Right renal pelvis (tissue), 4 donors: ENCODE measurements around the gene POMZP3. TPM values are rescaled to one million over a fixed set of nuclear protein-coding genes. Genes with fewer than 3 reads are reported as not detected.
A peak's percentile ranks its signal among the peaks of the same experiment; 100 is the strongest.
"Not testable (repeated sequence)": the region's sequence is repeated elsewhere in the genome, so short reads cannot be mapped to it uniquely, and the experiment has no call there.

ENCODE experiments used
- DNase-seq, 4 donors: peaks; one replicate each; pipeline ENCODE4 v3.0.0-alpha.2; 2013; ENCODE audit warnings: low read depth in 4 of 4, low spot score in 3 of 4, missing footprints in 1 of 4
- polyA plus RNA-seq, 4 donors: library from polyadenylated mRNA; unstranded; fragments of 120-200 nt; gene quantifications; one replicate each; pipeline ENCODE4 v1.2.1, GENCODE V29; 2013; ENCODE audit not compliant: insufficient read length in 4 of 4

Gene POMZP3
- 10 to 100 TPM; 10.6 to 20.5 (median 13.2) TPM for polyA plus RNA-seq

GRCh38 chr7:76626989-76627642, at the start of gene POMZP3:
TSS of gene POMZP3 (minus strand) at chr7:76627279. CDS start at chr7:76626064, 1,215 bp downstream.
- peak in 1 of 4 donors; percentile 14 for DNase-seq

- not testable (repeated sequence) for DNase-seq
Measured at GRCh38 chr7:76675783-76676182, 48.7 kb upstream of the POMZP3 start.

- DNase-seq, result not testable (repeated sequence)
Measured at GRCh38 chr7:76673346-76673745, 46.3 kb upstream of the POMZP3 start.

GRCh38 chr7:76659212-76659611, 32.1 kb upstream of the POMZP3 start:
- not testable (repeated sequence) for DNase-seq

- DNase-seq, result not testable (repeated sequence)
Measured at GRCh38 chr7:76656425-76656824, 29.3 kb upstream of the POMZP3 start.

- DNase-seq, result not testable (repeated sequence)
Measured at GRCh38 chr7:76642620-76643019, 15.5 kb upstream of the POMZP3 start.

GRCh38 chr7:76637061-76637691, 10.1 kb upstream of the POMZP3 start:
- not testable (repeated sequence) for DNase-seq

- not testable (repeated sequence) for DNase-seq
Measured at GRCh38 chr7:76626581-76626980, 498 bp downstream of the POMZP3 start.

GRCh38 chr7:76619439-76620190, 7.5 kb downstream of the POMZP3 start:
- not testable (repeated sequence) for DNase-seq

- peak in 1 of 4 donors; percentile 30 for DNase-seq
Measured at GRCh38 chr7:76613783-76614182, 13.3 kb downstream of the POMZP3 start.

GRCh38 chr7:76612232-76612631, 14.8 kb downstream of the POMZP3 start:
- DNase-seq, result not testable (repeated sequence)

GRCh38 chr7:76609864-76610263, 17.2 kb downstream of the POMZP3 start:
- DNase-seq, result not testable (repeated sequence)

GRCh38 chr7:76608469-76608868, 18.6 kb downstream of the POMZP3 start:
- not testable (repeated sequence) for DNase-seq

GRCh38 chr7:76606027-76606426, 21.1 kb downstream of the POMZP3 start:
- DNase-seq, result not testable (repeated sequence)

GRCh38 chr7:76600650-76601049, 26.4 kb downstream of the POMZP3 start:
- DNase-seq, result not testable (repeated sequence)

GRCh38 chr7:76600116-76600482, 27.0 kb downstream of the POMZP3 start:
- not testable (repeated sequence) for DNase-seq

- DNase-seq, result not testable (repeated sequence)
Measured at GRCh38 chr7:76598590-76599264, 28.4 kb downstream of the POMZP3 start.

GRCh38 chr7:76597288-76597687, 29.8 kb downstream of the POMZP3 start:
- not testable (repeated sequence) for DNase-seq

GRCh38 chr7:76592694-76593093, 34.4 kb downstream of the POMZP3 start:
- DNase-seq, result not testable (repeated sequence)

GRCh38 chr7:76591602-76592304, 35.3 kb downstream of the POMZP3 start:
- DNase-seq, result not testable (repeated sequence)
